Ovary (tissue), 9 donors: ENCODE data around the gene PSMB9. TPM values are rescaled to one million over a fixed set of nuclear protein-coding genes. Genes with fewer than 3 reads are reported as not detected.
A peak's percentile ranks its signal among the peaks of the same experiment; 100 is the strongest.

Experiments used
- DNase-seq, 5 donors: peaks; one replicate each; pipeline ENCODE4 v3.0.0-alpha.2; 2019 to 2020
- H3K27ac ChIP-seq, 2 donors: fragments of 200-600 bp; one replicate each; pipeline versions ENCODE4 v1.5.1 to v1.8.0; 2019 to 2022
- H3K27me3 ChIP-seq: fragments of 200-600 bp; one replicate; pipeline ENCODE4 v1.8.0; 2022
- H3K36me3 ChIP-seq: fragments of 200-600 bp; sonication (generic); one replicate; pipeline ENCODE4 v1.5.1; 2019
- H3K4me1 ChIP-seq: one replicate; pipeline ENCODE4 v1.8.1; 2013; ENCODE audit warnings: mild to moderate bottlenecking, moderate library complexity; ENCODE audit not compliant: insufficient read depth
- H3K4me3 ChIP-seq: fragments of 200-600 bp; sonication (generic); one replicate; pipeline ENCODE4 v1.5.1; 2017
- H3K9me3 ChIP-seq, 2 donors: fragments of 200-600 bp in 1 of 2; sonication (generic) in 1 of 2; one replicate each; pipeline versions ENCODE4 v1.5.1 to v1.8.1; 2013 to 2019; ENCODE audit warnings: mild to moderate bottlenecking in 1 of 2, moderate library complexity in 1 of 2
- EP300 ChIP-seq: sonication (generic); formaldehyde crosslinking; IDR thresholded peaks from one replicate; pipeline ENCODE4 v1.6.1; 2017; ENCODE audit warnings: antibody characterized with exemption
- POLR2A ChIP-seq: fragments of 450-650 bp; IDR thresholded peaks from one replicate; pipeline ENCODE4 v1.6.1; 2017; ENCODE audit warnings: antibody characterized with exemption, mild to moderate bottlenecking, moderate library complexity
- WGBS, 3 donors: extraction: QIAGEN DNeasy Blood & Tissue Kit in 1 of 3; methylation state at CpG; one replicate each; pipeline versions ENCODE4 v1.1.5 to v1.1.7; 2013 to 2017; 5-methylcytosine and 5-hydroxymethylcytosine counted together
- intact Hi-C, 4 donors: fragments of 100-400 bp; cut with DNase I; formaldehyde crosslinking; loops; one replicate each; pipeline versions ENCODE4 v1.11.0 to v1.15.1; 2022 to 2023
- polyA plus RNA-seq, 2 donors: library from polyadenylated mRNA; stranded (reverse); fragments of 200-250 nt in 1 of 2; fragments of 350-450 nt in 1 of 2; fragmentation: Illumina TruSeq in 1 of 2; extraction: RNeasy Lipid Tissue Mini Kit (QIAGEN cat#74804) in 1 of 2; gene quantifications; one replicate each; pipeline ENCODE4 v1.2.3, GENCODE V29; 2013 to 2014
- small RNA-seq: library from RNA; depleted of rRNA; stranded (forward); fragments of <200 nt; gene quantifications from one replicate; pipeline ENCODE3, GENCODE V24; 2016
- total RNA-seq, 7 donors: library from RNA; depleted of rRNA in 2 of 7; stranded (reverse); fragments of >200 nt in 2 of 7; fragmentation: NEBNext Ultra II Directional in 3 of 7; extraction: Animal tissue kit (Norgen Biotek cat#: 25700) in 3 of 7; gene quantifications; one replicate each; pipeline versions ENCODE4 v1.1.0 to v1.2.4, GENCODE V29; 2016 to 2023
- TF ChIP-seq, protein P1 (sequence below), 3 donors: fragments of 450-650 bp in 2 of 3; fragments of 200-600 bp in 1 of 3; IDR thresholded peaks; one replicate each; pipeline versions ENCODE4 v1.5.1 to v1.8.0; 2016 to 2022; ENCODE audit warnings: antibody characterized with exemption in 3 of 3, mild to moderate bottlenecking in 1 of 3
- donor health status: DM: no; HTN: no; CAD: no; lungs with moderate emphysema.
- donor health status: DM: no; HTN: no; CAD: no.
- donor health status: Bipolar disorder and iron deficiency.
- donor health status: DM: yes; HTN: yes; CAD: no.
- donor health status: DM: no; HTN: no; CAD: no.
- donor health status: DM: yes; HTN: yes; CAD: no.

Gene PSMB9
- total and polyA plus RNA-seq, 9 donors = 9.5 to 30.7 (median 20.4) TPM

DNA sequence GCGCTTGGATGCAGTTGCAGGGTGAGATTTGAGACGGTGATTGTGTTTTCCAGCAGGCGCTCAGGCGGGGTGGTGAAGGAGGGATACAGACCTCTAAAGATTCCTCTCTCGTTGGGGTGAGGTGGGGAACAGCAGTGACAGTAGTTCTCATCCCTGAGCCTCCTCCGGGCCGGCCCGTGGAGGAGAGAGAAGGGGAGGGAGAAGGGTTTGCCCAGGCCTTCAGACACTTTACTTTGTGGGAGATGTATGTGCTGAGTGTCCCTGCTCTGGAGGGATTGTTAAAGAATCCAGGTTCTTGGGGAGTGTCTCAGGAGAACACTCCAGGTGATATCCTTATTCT is 41.0 kb downstream of the PSMB9 start:
- H3K4me3 ChIP-seq = peak overlapping the region; percentile 63
- TF ChIP-seq EP300 (no peak), POLR2A (no peak)
- TF ChIP-seq, protein P1, sequence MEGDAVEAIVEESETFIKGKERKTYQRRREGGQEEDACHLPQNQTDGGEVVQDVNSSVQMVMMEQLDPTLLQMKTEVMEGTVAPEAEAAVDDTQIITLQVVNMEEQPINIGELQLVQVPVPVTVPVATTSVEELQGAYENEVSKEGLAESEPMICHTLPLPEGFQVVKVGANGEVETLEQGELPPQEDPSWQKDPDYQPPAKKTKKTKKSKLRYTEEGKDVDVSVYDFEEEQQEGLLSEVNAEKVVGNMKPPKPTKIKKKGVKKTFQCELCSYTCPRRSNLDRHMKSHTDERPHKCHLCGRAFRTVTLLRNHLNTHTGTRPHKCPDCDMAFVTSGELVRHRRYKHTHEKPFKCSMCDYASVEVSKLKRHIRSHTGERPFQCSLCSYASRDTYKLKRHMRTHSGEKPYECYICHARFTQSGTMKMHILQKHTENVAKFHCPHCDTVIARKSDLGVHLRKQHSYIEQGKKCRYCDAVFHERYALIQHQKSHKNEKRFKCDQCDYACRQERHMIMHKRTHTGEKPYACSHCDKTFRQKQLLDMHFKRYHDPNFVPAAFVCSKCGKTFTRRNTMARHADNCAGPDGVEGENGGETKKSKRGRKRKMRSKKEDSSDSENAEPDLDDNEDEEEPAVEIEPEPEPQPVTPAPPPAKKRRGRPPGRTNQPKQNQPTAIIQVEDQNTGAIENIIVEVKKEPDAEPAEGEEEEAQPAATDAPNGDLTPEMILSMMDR (IDR thresholded peaks at IDR 0.05) = no peak
- intact Hi-C loops = no loop called here
- H3K27ac ChIP-seq = peak overlapping the region; percentile 86 to 87
- no peaks in the 10 kb centered on the region for H3K36me3 ChIP-seq
- DNase-seq = no peak
- peaks cover 8% of the 10 kb centered on the region for H3K4me1 ChIP-seq
- WGBS, 3 donors = 0 to 1% (median 1%) methylated on average over 8 of the region's 8 CpGs
- no peaks in the 10 kb centered on the region for H3K9me3 ChIP-seq
- H3K27me3 ChIP-seq = no peaks in the 10 kb centered on the region

DNA sequence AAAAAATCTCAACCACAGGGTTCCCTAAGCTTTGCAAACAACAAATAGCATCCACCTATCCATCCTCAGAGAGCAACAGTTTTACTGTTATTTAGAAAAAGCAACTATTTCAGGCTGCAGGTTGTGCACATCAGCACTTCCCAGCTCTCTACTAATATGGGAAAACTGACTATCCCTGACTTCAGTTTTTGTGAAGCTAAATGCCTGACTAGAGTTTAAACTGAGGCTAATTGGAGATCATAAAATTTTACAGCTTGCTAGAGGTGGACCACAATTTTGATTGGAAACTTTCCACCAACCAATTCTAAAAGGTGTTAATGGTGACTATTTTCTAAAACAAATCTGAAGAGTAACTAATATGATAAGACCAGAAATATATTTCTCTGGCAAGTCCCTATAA is 50.0 kb downstream of the PSMB9 start:
- intact Hi-C loops = no loop called here
- Histone ChIP-seq H3K36me3 (no peaks in the 10 kb centered on the region), H3K4me1 (no peaks in the 10 kb centered on the region), H3K27me3 (no peaks in the 10 kb centered on the region), H3K9me3 (no peaks in the 10 kb centered on the region), H3K4me3 (no peak overlapping the region), H3K27ac (no peak overlapping the region)
- TF ChIP-seq POLR2A = no peak
- no peak for TF ChIP-seq EP300
- no peak for DNase-seq

GRCh38 chr6:32905078-32905477 is 51.1 kb downstream of the PSMB9 start:
- H3K9me3 ChIP-seq = no peaks in the 10 kb centered on the region
- DNase-seq = no peak
- no peaks in the 10 kb centered on the region for H3K4me1 ChIP-seq
- no peak for TF ChIP-seq EP300
- intact Hi-C loops = no loop called here
- no peak overlapping the region for H3K4me3 ChIP-seq
- H3K27me3 ChIP-seq = no peaks in the 10 kb centered on the region
- H3K36me3 ChIP-seq = no peaks in the 10 kb centered on the region
- no peak overlapping the region for H3K27ac ChIP-seq
- WGBS, 3 donors = 53 to 77% (median 58%) methylated on average over 2 of the region's 2 CpGs

DNA sequence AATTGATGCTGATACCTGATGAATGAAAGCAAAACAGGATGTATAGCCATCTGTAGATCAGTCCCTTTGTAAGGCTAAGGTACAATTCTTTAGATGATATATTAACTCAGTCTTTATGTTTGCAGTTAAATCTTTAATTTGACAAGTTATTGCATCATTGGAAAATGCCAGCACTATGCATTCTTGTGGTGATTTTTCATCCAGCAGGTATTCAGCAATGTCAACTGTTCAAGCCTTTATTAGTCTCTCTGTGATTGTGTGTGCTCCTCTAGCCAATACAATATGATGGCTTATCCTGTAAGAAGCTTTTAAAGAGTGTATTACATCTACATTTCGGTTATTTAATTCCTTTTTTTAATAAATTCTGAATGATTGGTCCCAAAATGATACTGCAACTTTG is 52.5 kb downstream of the PSMB9 start:
- 87 to 93% (median 88%) methylated on average over 1 of the region's 1 CpG for WGBS, 3 donors
- no peaks in the 10 kb centered on the region for H3K36me3 ChIP-seq
- H3K4me3 ChIP-seq = no peak overlapping the region
- H3K9me3 ChIP-seq = no peaks in the 10 kb centered on the region
- H3K27me3 ChIP-seq = no peaks in the 10 kb centered on the region
- TF ChIP-seq POLR2A (no peak), EP300 (no peak)
- TF ChIP-seq, protein P1 (IDR thresholded peaks at IDR 0.05) = no peak
- intact Hi-C loops = no loop called here
- DNase-seq = no peak
- H3K27ac ChIP-seq = no peak overlapping the region
- H3K4me1 ChIP-seq = no peaks in the 10 kb centered on the region

- TF ChIP-seq, protein P1 (IDR thresholded peaks at IDR 0.05) = no peak
- TF ChIP-seq POLR2A (no peak), EP300 (no peak)
Observed at GRCh38 chr6:32908897-32909296, 54.9 kb downstream of the PSMB9 start.

More at GRCh38 chr6:32908897-32909296, 54.9 kb downstream of the PSMB9 start:
- Histone ChIP-seq H3K4me3 (no peak overlapping the region), H3K27ac (no peak overlapping the region), H3K4me1 (no peaks in the 10 kb centered on the region), H3K27me3 (no peaks in the 10 kb centered on the region), H3K36me3 (no peaks in the 10 kb centered on the region), H3K9me3 (no peaks in the 10 kb centered on the region)
- DNase-seq = no peak
- intact Hi-C loops = no loop called here
- WGBS, 3 donors = 11 to 35% (median 17%) methylated on average over 2 of the region's 2 CpGs

Small RNAs within 50 kb of the gene (small RNA-seq; reads per million reads assigned to genes)
- not detected for gene HLA-Z

Other genes starting within 250 kb of the PSMB9 start
- gene HLA-DQA1, start 216.8 kb upstream of the PSMB9 start, total RNA-seq = 10 to 100 TPM in 4 of 7 donors, 1 to 10 TPM in 2, under 1 TPM in 1; 0.72 to 20.9 (median 10.1) TPM
- gene HLA-DQA1, start 216.8 kb upstream of the PSMB9 start, polyA plus RNA-seq = 10 to 100 TPM; 10.8 to 44.8 TPM
- 10 to 100 TPM in 3 of 7 donors, 1 to 10 TPM in 3, under 1 TPM in 1; 0.36 to 22.2 (median 7.7) TPM for gene HLA-DQB1, start 187.5 kb upstream of the PSMB9 start, total RNA-seq
- gene HLA-DQB1, start 187.5 kb upstream of the PSMB9 start, polyA plus RNA-seq = 10 to 100 TPM in 1 of 2 donors, 1 to 10 TPM in 1; 2.5 to 28.5 TPM
- 1 to 10 TPM in 2 of 7 donors, under 1 TPM in 2, not detected in 3; 0.66 to 4.4 (median 1.2) TPM for gene HLA-DQA2, start 112.8 kb upstream of the PSMB9 start, total RNA-seq
- gene HLA-DQA2, start 112.8 kb upstream of the PSMB9 start, polyA plus RNA-seq = 10 to 100 TPM in 1 of 2 donors, not detected in 1; 29.3 TPM
- gene HLA-DQB2, start 90.7 kb upstream of the PSMB9 start, total RNA-seq = 1 to 10 TPM in 2 of 7 donors, under 1 TPM in 3, not detected in 2; 0.33 to 3.7 (median 0.66) TPM
- 1 to 10 TPM in 1 of 2 donors, not detected in 1; 3.1 TPM for gene HLA-DQB2, start 90.7 kb upstream of the PSMB9 start, polyA plus RNA-seq
- gene HLA-DOB, start 37.2 kb upstream of the PSMB9 start, total RNA-seq = 1 to 10 TPM in 2 of 7 donors, under 1 TPM in 4, not detected in 1; 0.28 to 4.6 (median 0.73) TPM
- 1 to 10 TPM in 1 of 2 donors, under 1 TPM in 1; 0.24 to 1.6 TPM for gene HLA-DOB, start 37.2 kb upstream of the PSMB9 start, polyA plus RNA-seq
- 10 to 100 TPM in 6 of 7 donors, 1 to 10 TPM in 1; 8.9 to 23.8 (median 18.6) TPM for gene TAP2, start 15.5 kb upstream of the PSMB9 start, total RNA-seq
- 10 to 100 TPM; 13.9 to 16.5 TPM for gene TAP2, start 15.5 kb upstream of the PSMB9 start, polyA plus RNA-seq
- gene PSMB8, start 10.1 kb upstream of the PSMB9 start, total RNA-seq = 10 to 100 TPM; 28.9 to 44.8 (median 36.0) TPM
- 100 to 1,000 TPM in 1 of 2 donors, 10 to 100 TPM in 1; 62.2 to 103 TPM for gene PSMB8, start 10.1 kb upstream of the PSMB9 start, polyA plus RNA-seq
- gene TAP1, start 488 bp upstream of the PSMB9 start, total RNA-seq = 10 to 100 TPM; 17.7 to 30.7 (median 23.3) TPM
- 10 to 100 TPM; 22.7 to 48.4 TPM for gene TAP1, start 488 bp upstream of the PSMB9 start, polyA plus RNA-seq
- 10 to 100 TPM in 6 of 7 donors, 1 to 10 TPM in 1; 4.3 to 39.1 (median 12.0) TPM for gene HLA-DMB, start 86.8 kb downstream of the PSMB9 start, total RNA-seq
- gene HLA-DMB, start 86.8 kb downstream of the PSMB9 start, polyA plus RNA-seq = 10 to 100 TPM; 11.0 to 70.0 TPM
- gene HLA-DMA, start 98.9 kb downstream of the PSMB9 start, total RNA-seq = 10 to 100 TPM in 6 of 7 donors, 1 to 10 TPM in 1; 5.7 to 50.4 (median 18.5) TPM
- gene HLA-DMA, start 98.9 kb downstream of the PSMB9 start, polyA plus RNA-seq = 100 to 1,000 TPM in 1 of 2 donors, 10 to 100 TPM in 1; 19.2 to 162 TPM
- 100 to 1,000 TPM; 106 to 196 (median 163) TPM for gene BRD2, start 114.4 kb downstream of the PSMB9 start, total RNA-seq
- gene BRD2, start 114.4 kb downstream of the PSMB9 start, polyA plus RNA-seq = 100 to 1,000 TPM; 128 to 301 TPM
- gene HLA-DOA, start 155.4 kb downstream of the PSMB9 start, total RNA-seq = 10 to 100 TPM in 1 of 7 donors, 1 to 10 TPM in 6; 1.1 to 17.3 (median 6.4) TPM
- gene HLA-DOA, start 155.4 kb downstream of the PSMB9 start, polyA plus RNA-seq = 10 to 100 TPM in 1 of 2 donors, 1 to 10 TPM in 1; 2.5 to 25.3 TPM
- 10 to 100 TPM; 11.8 to 62.0 (median 46.8) TPM for gene HLA-DPA1, start 219.5 kb downstream of the PSMB9 start, total RNA-seq
- gene HLA-DPA1, start 219.5 kb downstream of the PSMB9 start, polyA plus RNA-seq = 100 to 1,000 TPM in 1 of 2 donors, 10 to 100 TPM in 1; 26.7 to 304 TPM
- gene HLA-DPB1, start 221.8 kb downstream of the PSMB9 start, total RNA-seq = 10 to 100 TPM; 19.4 to 85.8 (median 44.7) TPM
- 100 to 1,000 TPM in 1 of 2 donors, 10 to 100 TPM in 1; 39.5 to 120 TPM for gene HLA-DPB1, start 221.8 kb downstream of the PSMB9 start, polyA plus RNA-seq